SK-N-SH (cell line): ENCODE results near the gene KCNT1. TPM values are rescaled to one million over a fixed set of nuclear protein-coding genes. Genes with fewer than 3 reads are reported as not detected.

Experiments used
- CTCF ChIA-PET: fragments of 300-600, 350-600 bp; formaldehyde crosslinking; extraction: SDS; loops from one replicate; lab custom pipeline; 2021; lab: Yijun Ruan, JAX
- POLR2A ChIA-PET: fragments of 350-600 bp; sonication (Branson Sonifier 250); formaldehyde crosslinking; extraction: SDS; loops from one replicate; lab custom pipeline; 2020; ENCODE audit warnings: antibody characterized with exemption, inconsistent platforms; lab: Yijun Ruan, JAX
- DNase-seq: peaks from one replicate; pipeline ENCODE4 v3.0.0; 2012
- H2AFZ ChIP-seq: fragments of 200-600 bp; sonication (generic); 2 replicates; pipeline ENCODE4 v1.8.1; 2016; ENCODE audit warnings: antibody characterized with exemption, mild to moderate bottlenecking, low read depth
- H3F3A ChIP-seq: fragments of 200-600 bp; sonication (generic); replicated peaks from 2 replicates; pipeline ENCODE3; 2016; ENCODE audit warnings: antibody characterized with exemption, mild to moderate bottlenecking; ENCODE audit not compliant: insufficient read depth
- H3K27ac ChIP-seq, 2 experiments: fragments of 200-500 bp in 1 of 2; fragments of 200-600 bp in 1 of 2; sonication (Bioruptor generic) in 1 of 2; sonication (generic), shearing (Covaris generic) in 1 of 2; 2 replicates each; pipeline versions ENCODE4 v1.5.1 to v1.6.1; 2014 to 2016; ENCODE audit warnings: low read depth in 2 of 2, inconsistent platforms in 1 of 2, low read length in 1 of 2, mild to moderate bottlenecking in 1 of 2, mixed read lengths in 1 of 2
- H3K27me3 ChIP-seq: fragments of 200-600 bp; sonication (generic), shearing (Covaris generic); 2 replicates; pipeline ENCODE4 v1.6.1; 2016; ENCODE audit warnings: mixed run types; ENCODE audit not compliant: insufficient read depth
- H3K36me3 ChIP-seq, 2 experiments: fragments of 200-500 bp in 1 of 2; fragments of 200-600 bp in 1 of 2; sonication (Bioruptor generic) in 1 of 2; sonication (generic) in 1 of 2; replicated peaks in 1 of 2; 2 replicates each; pipeline versions ENCODE3 to v1.5.1; 2014 to 2016; ENCODE audit warnings: low read length in 1 of 2, mild to moderate bottlenecking in 1 of 2; ENCODE audit not compliant: insufficient read depth in 2 of 2, control insufficient read depth in 1 of 2
- H3K4me1 ChIP-seq, 2 experiments: fragments of 200-500 bp in 1 of 2; fragments of 200-600 bp in 1 of 2; sonication (Bioruptor generic) in 1 of 2; sonication (generic), shearing (Covaris generic) in 1 of 2; 2 replicates each; pipeline versions ENCODE4 v1.5.1 to v1.6.1; 2014 to 2016; ENCODE audit warnings: low read depth in 1 of 2, low read length in 1 of 2, mixed run types in 1 of 2; ENCODE audit not compliant: insufficient read depth in 2 of 2, control insufficient read depth in 1 of 2
- H3K4me2 ChIP-seq: fragments of 200-600 bp; sonication (generic), shearing (Covaris generic); 2 replicates; pipeline ENCODE4 v1.6.1; 2017; ENCODE audit warnings: mixed run types
- H3K4me3 ChIP-seq, 2 experiments: fragments of 200-500 bp in 1 of 2; fragments of 200-600 bp in 1 of 2; sonication (Bioruptor generic) in 1 of 2; sonication (generic), shearing (Covaris generic) in 1 of 2; 2 replicates each; pipeline versions ENCODE4 v1.5.1 to v1.8.1; 2014 to 2016; ENCODE audit warnings: low read depth in 2 of 2, inconsistent platforms in 1 of 2, low read length in 1 of 2, mild to moderate bottlenecking in 1 of 2, mixed read lengths in 1 of 2, moderate library complexity in 1 of 2
- H3K79me2 ChIP-seq: fragments of 200-600 bp; sonication (generic); 2 replicates; pipeline ENCODE4 v1.8.1; 2017; ENCODE audit warnings: mild to moderate bottlenecking; ENCODE audit not compliant: insufficient read depth
- H3K9ac ChIP-seq: fragments of 200-600 bp; sonication (generic); 2 replicates; pipeline ENCODE4 v1.6.1; 2017; ENCODE audit warnings: mixed run types
- H3K9me2 ChIP-seq: fragments of 200-600 bp; sonication (generic); 2 replicates; pipeline ENCODE4 v1.6.1; 2017; ENCODE audit warnings: mixed run types
- H3K9me3 ChIP-seq: fragments of 200-600 bp; sonication (generic); 2 replicates; pipeline ENCODE4 v1.6.1; 2017; ENCODE audit warnings: mixed run types, mild to moderate bottlenecking, moderate library complexity
- H4K20me1 ChIP-seq: fragments of 200-600 bp; sonication (generic); 2 replicates; pipeline ENCODE4 v1.6.1; 2017; ENCODE audit warnings: mild to moderate bottlenecking, mixed run types; ENCODE audit not compliant: insufficient read depth
- CHD2 ChIP-seq: fragments of 150-350 bp; IDR thresholded peaks from 2 replicates; pipeline ENCODE4 v1.6.1; 2018; ENCODE audit warnings: low read length; ENCODE audit not compliant: partially characterized antibody
- EP300 ChIP-seq, 2 experiments: IDR thresholded peaks; 2 replicates each; pipeline versions ENCODE4 v1.4.0 to v1.6.1; 2012; ENCODE audit warnings: borderline replicate concordance in 1 of 2, low read depth in 1 of 2, low read length in 1 of 2
- FOXJ3 ChIP-seq: sonication (generic); formaldehyde crosslinking; IDR thresholded peaks from 2 replicates; pipeline ENCODE4 v1.5.1; 2020; ENCODE audit warnings: mild to moderate bottlenecking, missing genetic modification reagents
- GABPA ChIP-seq: IDR thresholded peaks from 2 replicates; pipeline ENCODE4 v1.4.0; 2012; ENCODE audit warnings: low read depth, mild to moderate bottlenecking
- GATA2 ChIP-seq: sonication (generic); formaldehyde crosslinking; IDR thresholded peaks from 2 replicates; pipeline ENCODE4 v1.5.0; 2020; ENCODE audit warnings: mild to moderate bottlenecking, missing genetic modification reagents
- JUND ChIP-seq: IDR thresholded peaks from 2 replicates; pipeline ENCODE4 v1.4.0; 2012
- MEF2A ChIP-seq: IDR thresholded peaks from 2 replicates; pipeline ENCODE4 v1.4.0; 2012; ENCODE audit warnings: low read depth, borderline replicate concordance
- MXI1 ChIP-seq: IDR thresholded peaks from 2 replicates; pipeline ENCODE4 v1.6.1; 2012; ENCODE audit warnings: mild to moderate bottlenecking, low read depth, low read length, improper control_type of control experiment
- POLR2AphosphoS5 ChIP-seq: IDR thresholded peaks from 2 replicates; pipeline ENCODE4 v1.6.1; 2012; ENCODE audit warnings: low read depth, low read length
- RAD21 ChIP-seq: IDR thresholded peaks from 2 replicates; pipeline ENCODE4 v1.6.1; 2012; ENCODE audit warnings: mild to moderate bottlenecking, low read length
- RCOR1 ChIP-seq: fragments of 150-350 bp; IDR thresholded peaks from 2 replicates; pipeline ENCODE4 v1.6.1; 2017; ENCODE audit warnings: antibody characterized with exemption, low read length
- RFX5 ChIP-seq: IDR thresholded peaks from 2 replicates; pipeline ENCODE4 v1.6.1; 2012; ENCODE audit warnings: mild to moderate bottlenecking, improper control_type of control experiment, low read length
- SIN3A ChIP-seq: IDR thresholded peaks from 2 replicates; pipeline ENCODE4 v1.6.1; 2012; ENCODE audit warnings: low read depth, mild to moderate bottlenecking, low read length, moderate library complexity, borderline replicate concordance
- whole genome bisulfite sequencing: methylation state at CpG from one replicate; pipeline ENCODE4 v1.1.6; 2017; ENCODE audit warnings: low lambda C conversion rate; 5-methylcytosine and 5-hydroxymethylcytosine counted together
- polyA plus RNA-seq, 3 experiments: library from polyadenylated mRNA; depleted of rRNA; stranded (reverse); fragments of >200 nt; gene quantifications; 2 replicates each; pipeline ENCODE4 v1.2.3, GENCODE V29; 2012
- TF ChIP-seq, protein P1 (sequence below): IDR thresholded peaks from 2 replicates; pipeline ENCODE4; 2012
- TF ChIP-seq, protein P2 (sequence below): IDR thresholded peaks from 2 replicates; pipeline ENCODE4 v1.4.0; 2012; ENCODE audit warnings: low read depth, borderline replicate concordance

KCNT1 gene
- polyA plus RNA-seq, 1 of the 3 experiments (the other 2 are of a cell fraction), result 0.08 TPM

DNA sequence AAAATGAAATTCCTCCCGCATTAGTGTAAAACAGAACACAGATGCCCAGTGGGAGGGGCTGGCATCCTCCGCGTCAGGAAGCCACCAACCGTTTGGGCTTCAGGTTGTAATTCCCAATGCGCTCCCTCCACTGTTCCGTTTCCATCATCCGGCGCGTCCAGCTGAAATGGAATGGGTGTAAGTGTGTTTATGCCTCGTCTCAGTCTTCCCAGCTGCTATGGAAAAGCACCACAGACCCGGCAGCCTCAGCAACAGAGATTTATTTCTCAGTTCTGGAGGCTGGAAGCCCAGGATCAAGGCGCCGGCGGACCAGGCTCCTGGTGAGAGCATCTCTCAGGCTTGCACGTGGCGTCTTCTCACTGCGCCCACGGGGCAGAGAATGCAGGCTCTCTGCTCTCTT is 20.4 kb downstream of the KCNT1 start (continued):
- TF ChIP-seq, protein P1, sequence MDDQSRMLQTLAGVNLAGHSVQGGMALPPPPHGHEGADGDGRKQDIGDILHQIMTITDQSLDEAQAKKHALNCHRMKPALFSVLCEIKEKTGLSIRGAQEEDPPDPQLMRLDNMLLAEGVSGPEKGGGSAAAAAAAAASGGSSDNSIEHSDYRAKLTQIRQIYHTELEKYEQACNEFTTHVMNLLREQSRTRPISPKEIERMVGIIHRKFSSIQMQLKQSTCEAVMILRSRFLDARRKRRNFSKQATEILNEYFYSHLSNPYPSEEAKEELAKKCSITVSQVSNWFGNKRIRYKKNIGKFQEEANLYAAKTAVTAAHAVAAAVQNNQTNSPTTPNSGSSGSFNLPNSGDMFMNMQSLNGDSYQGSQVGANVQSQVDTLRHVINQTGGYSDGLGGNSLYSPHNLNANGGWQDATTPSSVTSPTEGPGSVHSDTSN, result no peak
- no peak for TF ChIP-seq GATA2 (CRISPR knock-in tag)
- no peak for TF ChIP-seq RCOR1
- TF ChIP-seq, all 33 proteins: peak for 0

DNA sequence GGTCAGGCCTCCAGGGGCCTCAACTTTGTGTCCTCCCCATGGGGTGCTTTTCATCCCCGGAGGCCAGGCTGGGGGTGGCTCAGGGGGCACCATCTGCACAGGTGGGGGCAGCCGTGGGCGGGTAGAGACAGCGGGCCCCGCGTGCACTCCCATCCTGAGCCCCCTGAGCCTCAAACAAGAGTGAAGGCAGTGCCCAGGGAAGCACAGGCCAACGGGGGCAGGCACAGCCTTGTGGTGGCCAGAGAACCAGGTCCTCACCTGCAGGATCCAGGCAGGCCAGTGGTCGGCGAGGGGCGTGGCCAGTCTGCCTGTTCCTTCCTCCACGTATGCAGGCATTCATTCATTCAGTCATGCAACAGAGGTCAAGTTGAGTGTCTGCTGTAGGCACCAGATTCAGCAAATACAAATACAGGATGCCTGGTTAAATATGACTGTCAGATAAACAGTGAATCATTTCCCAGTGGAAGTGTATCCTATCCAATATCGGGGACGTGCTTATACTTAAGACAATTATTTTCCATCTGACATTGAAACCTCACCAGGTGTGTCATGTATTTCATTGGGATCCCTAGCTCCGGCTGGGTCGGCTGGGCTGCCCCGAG is 22.3 kb downstream of the KCNT1 start:
- H3F3A ChIP-seq, result no peaks in the 10 kb centered on the region
- no peak for DNase-seq
- H3K4me2 ChIP-seq, result no peak overlapping the region
- ChIA-PET POLR2A (no interaction called here), CTCF (interaction anchor here (0.8 to 0.9 kb wide), 2 partner anchors 109 to 117 kb away, joined by 3 read pairs; no protein-coding TSS in a partner anchor)
- no peaks in the 10 kb centered on the region for H3K9me3 ChIP-seq
- 51% methylated on average over 9 of the region's 16 CpGs for WGBS
- H3K4me1 ChIP-seq, result no peaks in the 10 kb centered on the region; a peak in 1 of 4 replicates
- no peaks in the 10 kb centered on the region for H3K27me3 ChIP-seq
- H3K9me2 ChIP-seq, result no peaks in the 10 kb centered on the region
- H3K4me3 ChIP-seq, result no peak overlapping the region
- no peak overlapping the region for H3K9ac ChIP-seq
- no peaks in the 10 kb centered on the region for H4K20me1 ChIP-seq
- no peak for TF ChIP-seq POLR2AphosphoS5
- no peak for TF ChIP-seq RFX5
- TF ChIP-seq, protein P2, sequence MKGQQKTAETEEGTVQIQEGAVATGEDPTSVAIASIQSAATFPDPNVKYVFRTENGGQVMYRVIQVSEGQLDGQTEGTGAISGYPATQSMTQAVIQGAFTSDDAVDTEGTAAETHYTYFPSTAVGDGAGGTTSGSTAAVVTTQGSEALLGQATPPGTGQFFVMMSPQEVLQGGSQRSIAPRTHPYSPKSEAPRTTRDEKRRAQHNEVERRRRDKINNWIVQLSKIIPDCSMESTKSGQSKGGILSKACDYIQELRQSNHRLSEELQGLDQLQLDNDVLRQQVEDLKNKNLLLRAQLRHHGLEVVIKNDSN, result no peak
- no peak for TF ChIP-seq SIN3A
- TF ChIP-seq MEF2A, result no peak
- no peak for TF ChIP-seq MXI1
- no peak for TF ChIP-seq RAD21
- no peak for TF ChIP-seq FOXJ3 (CRISPR knock-in tag)
- TF ChIP-seq JUND, result no peak
- no peak for TF ChIP-seq GABPA
- TF ChIP-seq EP300 (IDR thresholded peaks at IDR 0.05; ENCODE audit: borderline replicate concordance in 1 of 2, low read depth in 1 of 2, low read length in 1 of 2), result no peak
- H3K36me3 ChIP-seq, result no peaks in the 10 kb centered on the region
- H2AFZ ChIP-seq, result no peak overlapping the region
- no peaks in the 10 kb centered on the region for H3K79me2 ChIP-seq
- no peak overlapping the region for H3K27ac ChIP-seq

DNA sequence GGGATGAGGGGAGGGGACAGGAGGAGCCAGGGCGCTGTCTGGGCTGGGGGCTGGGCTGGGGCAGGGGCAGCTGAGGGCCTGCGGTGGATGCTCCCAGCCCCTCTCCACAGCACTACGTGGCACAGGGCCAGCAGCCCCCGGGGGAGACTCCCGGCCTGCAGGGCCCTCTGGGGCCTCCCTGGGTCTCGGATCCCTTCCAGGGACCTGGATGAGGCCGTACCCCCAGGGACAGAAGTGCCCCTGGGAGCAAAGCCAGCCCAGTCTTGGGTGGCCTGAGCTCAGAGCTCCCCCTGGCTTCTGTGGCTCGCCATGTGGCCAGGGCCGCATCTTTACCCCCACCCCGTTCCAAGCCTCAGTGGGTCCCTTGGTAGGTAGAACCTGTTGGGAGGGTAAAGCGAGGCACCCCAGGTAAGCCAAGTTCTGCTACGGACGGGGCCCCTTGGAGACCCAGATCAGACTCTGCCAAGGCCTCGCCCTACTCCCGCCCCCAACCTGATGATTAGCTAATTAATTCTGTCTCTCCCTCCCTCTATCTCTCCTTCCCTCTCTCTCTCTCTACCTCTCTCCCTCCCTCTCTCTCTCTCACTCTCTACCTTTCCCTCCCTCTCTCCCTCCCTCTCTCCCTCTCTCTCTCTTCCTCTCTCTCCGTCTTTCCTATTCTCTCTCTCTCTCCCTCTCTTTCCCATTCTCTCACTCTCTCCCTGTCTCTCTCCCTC is 24.3 kb downstream of the KCNT1 start:
- H3K27me3 ChIP-seq, result no peaks in the 10 kb centered on the region
- POLR2A ChIA-PET, result no interaction called here
- CTCF ChIA-PET, result no interaction called here
- H3K79me2 ChIP-seq, result no peaks in the 10 kb centered on the region
- H3F3A ChIP-seq, result no peaks in the 10 kb centered on the region
- no peaks in the 10 kb centered on the region; a peak in 1 of 4 replicates for H3K4me1 ChIP-seq
- H2AFZ ChIP-seq, result no peak overlapping the region
- 45% methylated on average over 10 of the region's 16 CpGs for WGBS
- DNase-seq, result no peak
- no peaks in the 10 kb centered on the region for H3K36me3 ChIP-seq
- H4K20me1 ChIP-seq, result no peaks in the 10 kb centered on the region
- no peak overlapping the region for H3K9ac ChIP-seq
- no peak overlapping the region for H3K4me3 ChIP-seq
- H3K9me2 ChIP-seq, result no peaks in the 10 kb centered on the region
- TF ChIP-seq CHD2 (no peak), RAD21 (peak; percentile 28; the same call in 1 of the 2 replicates)
- H3K27ac ChIP-seq, result no peak overlapping the region
- H3K9me3 ChIP-seq, result no peaks in the 10 kb centered on the region
- H3K4me2 ChIP-seq, result no peak overlapping the region
